Prostate gland (tissue), 2 donors: ENCODE data around the gene REC114.

Source experiments
- CTCF ChIP-seq, 4 experiments: fragments of 200-600 bp in 2 of 4; fragments of 450-650 bp in 2 of 4; sonication (generic) in 2 of 4; IDR thresholded peaks; 1 replicate in 3 of 4; 2 replicates in 1 of 4; pipeline ENCODE4 v1.5.1; 2016 to 2019; ENCODE audit warnings: antibody characterized with exemption in 4 of 4, mild to moderate bottlenecking in 2 of 4, moderate library complexity in 2 of 4
- POLR2A ChIP-seq: fragments of 450-650 bp; IDR thresholded peaks from one replicate; pipeline ENCODE4 v1.6.1; 2016; ENCODE audit warnings: antibody characterized with exemption, mild to moderate bottlenecking
- POLR2AphosphoS5 ChIP-seq: sonication (generic); formaldehyde crosslinking; IDR thresholded peaks from one replicate; pipeline ENCODE4 v1.6.1; 2017; ENCODE audit warnings: antibody characterized with exemption

- TF ChIP-seq CTCF (IDR thresholded peaks at IDR 0.05) (no peak), POLR2A (no peak), POLR2AphosphoS5 (no peak)
These were observed 95.2 kb downstream of the REC114 start for GRCh38 chr15:73538123-73538522.
